SK-N-SH (cell line): ENCODE measurements around the gene AVPI1. TPM values are rescaled to one million over a fixed set of nuclear protein-coding genes. Genes with fewer than 3 reads are reported as not detected.
"Not testable (repeated sequence)": the region's sequence is repeated elsewhere in the genome, so short reads cannot be mapped to it uniquely, and the experiment has no call there.

ENCODE experiments used
- CTCF ChIA-PET: fragments of 300-600, 350-600 bp; formaldehyde crosslinking; extraction: SDS; loops from one replicate; lab custom pipeline; 2021; lab: Yijun Ruan, JAX
- POLR2A ChIA-PET: fragments of 350-600 bp; sonication (Branson Sonifier 250); formaldehyde crosslinking; extraction: SDS; loops from one replicate; lab custom pipeline; 2020; ENCODE audit warnings: antibody characterized with exemption, inconsistent platforms; lab: Yijun Ruan, JAX
- DNase-seq: peaks from one replicate; pipeline ENCODE4 v3.0.0; 2012
- H2AFZ ChIP-seq: fragments of 200-600 bp; sonication (generic); 2 replicates; pipeline ENCODE4 v1.8.1; 2016; ENCODE audit warnings: antibody characterized with exemption, mild to moderate bottlenecking, low read depth
- H3F3A ChIP-seq: fragments of 200-600 bp; sonication (generic); replicated peaks from 2 replicates; pipeline ENCODE3; 2016; ENCODE audit warnings: antibody characterized with exemption, mild to moderate bottlenecking; ENCODE audit not compliant: insufficient read depth
- H3K27ac ChIP-seq, 2 experiments: fragments of 200-500 bp in 1 of 2; fragments of 200-600 bp in 1 of 2; sonication (Bioruptor generic) in 1 of 2; sonication (generic), shearing (Covaris generic) in 1 of 2; 2 replicates each; pipeline versions ENCODE4 v1.5.1 to v1.6.1; 2014 to 2016; ENCODE audit warnings: low read depth in 2 of 2, inconsistent platforms in 1 of 2, low read length in 1 of 2, mild to moderate bottlenecking in 1 of 2, mixed read lengths in 1 of 2
- H3K27me3 ChIP-seq: fragments of 200-600 bp; sonication (generic), shearing (Covaris generic); 2 replicates; pipeline ENCODE4 v1.6.1; 2016; ENCODE audit warnings: mixed run types; ENCODE audit not compliant: insufficient read depth
- H3K36me3 ChIP-seq, 2 experiments: fragments of 200-500 bp in 1 of 2; fragments of 200-600 bp in 1 of 2; sonication (Bioruptor generic) in 1 of 2; sonication (generic) in 1 of 2; replicated peaks in 1 of 2; 2 replicates each; pipeline versions ENCODE3 to v1.5.1; 2014 to 2016; ENCODE audit warnings: low read length in 1 of 2, mild to moderate bottlenecking in 1 of 2; ENCODE audit not compliant: insufficient read depth in 2 of 2, control insufficient read depth in 1 of 2
- H3K4me1 ChIP-seq, 2 experiments: fragments of 200-500 bp in 1 of 2; fragments of 200-600 bp in 1 of 2; sonication (Bioruptor generic) in 1 of 2; sonication (generic), shearing (Covaris generic) in 1 of 2; 2 replicates each; pipeline versions ENCODE4 v1.5.1 to v1.6.1; 2014 to 2016; ENCODE audit warnings: low read depth in 1 of 2, low read length in 1 of 2, mixed run types in 1 of 2; ENCODE audit not compliant: insufficient read depth in 2 of 2, control insufficient read depth in 1 of 2
- H3K4me2 ChIP-seq: fragments of 200-600 bp; sonication (generic), shearing (Covaris generic); 2 replicates; pipeline ENCODE4 v1.6.1; 2017; ENCODE audit warnings: mixed run types
- H3K4me3 ChIP-seq, 2 experiments: fragments of 200-500 bp in 1 of 2; fragments of 200-600 bp in 1 of 2; sonication (Bioruptor generic) in 1 of 2; sonication (generic), shearing (Covaris generic) in 1 of 2; 2 replicates each; pipeline versions ENCODE4 v1.5.1 to v1.8.1; 2014 to 2016; ENCODE audit warnings: low read depth in 2 of 2, inconsistent platforms in 1 of 2, low read length in 1 of 2, mild to moderate bottlenecking in 1 of 2, mixed read lengths in 1 of 2, moderate library complexity in 1 of 2
- H3K79me2 ChIP-seq: fragments of 200-600 bp; sonication (generic); 2 replicates; pipeline ENCODE4 v1.8.1; 2017; ENCODE audit warnings: mild to moderate bottlenecking; ENCODE audit not compliant: insufficient read depth
- H3K9ac ChIP-seq: fragments of 200-600 bp; sonication (generic); 2 replicates; pipeline ENCODE4 v1.6.1; 2017; ENCODE audit warnings: mixed run types
- H3K9me2 ChIP-seq: fragments of 200-600 bp; sonication (generic); 2 replicates; pipeline ENCODE4 v1.6.1; 2017; ENCODE audit warnings: mixed run types
- H3K9me3 ChIP-seq: fragments of 200-600 bp; sonication (generic); 2 replicates; pipeline ENCODE4 v1.6.1; 2017; ENCODE audit warnings: mixed run types, mild to moderate bottlenecking, moderate library complexity
- H4K20me1 ChIP-seq: fragments of 200-600 bp; sonication (generic); 2 replicates; pipeline ENCODE4 v1.6.1; 2017; ENCODE audit warnings: mild to moderate bottlenecking, mixed run types; ENCODE audit not compliant: insufficient read depth
- CTCF ChIP-seq: fragments of 200-600 bp; sonication (generic); IDR thresholded peaks from 2 replicates; pipeline ENCODE4 v1.6.1; 2017; ENCODE audit warnings: antibody characterized with exemption, mild to moderate bottlenecking, moderate library complexity
- FOXJ3 ChIP-seq: sonication (generic); formaldehyde crosslinking; IDR thresholded peaks from 2 replicates; pipeline ENCODE4 v1.5.1; 2020; ENCODE audit warnings: mild to moderate bottlenecking, missing genetic modification reagents
- GABPA ChIP-seq: IDR thresholded peaks from 2 replicates; pipeline ENCODE4 v1.4.0; 2012; ENCODE audit warnings: low read depth, mild to moderate bottlenecking
- POLR2AphosphoS5 ChIP-seq: IDR thresholded peaks from 2 replicates; pipeline ENCODE4 v1.6.1; 2012; ENCODE audit warnings: low read depth, low read length
- SIN3A ChIP-seq: IDR thresholded peaks from 2 replicates; pipeline ENCODE4 v1.6.1; 2012; ENCODE audit warnings: low read depth, mild to moderate bottlenecking, low read length, moderate library complexity, borderline replicate concordance
- TCF12 ChIP-seq: IDR thresholded peaks from 2 replicates; pipeline ENCODE4 v1.4.0; 2012
- USF1 ChIP-seq: IDR thresholded peaks from 2 replicates; pipeline ENCODE4 v1.4.0; 2012; ENCODE audit warnings: low read depth, borderline replicate concordance
- USF2 ChIP-seq: fragments of 150-350 bp; IDR thresholded peaks from 2 replicates; pipeline ENCODE4 v1.6.1; 2017; ENCODE audit warnings: antibody characterized with exemption, low read length, low read depth, borderline replicate concordance
- WGBS: methylation state at CpG from one replicate; pipeline ENCODE4 v1.1.6; 2017; ENCODE audit warnings: low lambda C conversion rate; 5-methylcytosine and 5-hydroxymethylcytosine counted together
- polyA plus RNA-seq, 3 experiments: library from polyadenylated mRNA; depleted of rRNA; stranded (reverse); fragments of >200 nt; gene quantifications; 2 replicates each; pipeline ENCODE4 v1.2.3, GENCODE V29; 2012

Gene AVPI1
- polyA plus RNA-seq, 1 of the 3 experiments (the other 2 are of a cell fraction), result 6.3 TPM

GRCh38 chr10:97651773-97652172, 35.3 kb downstream of the AVPI1 start:
- no peak overlapping the region for H3K4me2 ChIP-seq
- H3K9me3 ChIP-seq, result no peaks in the 10 kb centered on the region
- H4K20me1 ChIP-seq, result no peaks in the 10 kb centered on the region
- CTCF ChIA-PET, result no interaction called here
- no peak overlapping the region for H2AFZ ChIP-seq
- no peaks in the 10 kb centered on the region for H3K9me2 ChIP-seq
- 85% methylated on average over 3 of the region's 3 CpGs for WGBS
- POLR2A ChIA-PET, result no interaction called here
- DNase-seq, result no peak
- 0 out of 4 replicates have a peak overlapping the region, but pooled peaks of 1 of the 2 experiments have one; percentile 5 for H3K27ac ChIP-seq
- TF ChIP-seq USF1 (no peak), CTCF (no peak), FOXJ3 (CRISPR knock-in tag) (no peak), TCF12 (no peak), USF2 (no peak), GABPA (no peak), POLR2AphosphoS5 (no peak)
- no peaks in the 10 kb centered on the region for H3K27me3 ChIP-seq
- no peak overlapping the region for H3K4me3 ChIP-seq
- H3K4me1 ChIP-seq, result peaks cover 4 to 22% of the 10 kb centered on the region in 2 experiments; a peak in 3 of 4 replicates
- H3K36me3 ChIP-seq, result peaks cover 43 to 53% of the 10 kb centered on the region in 2 experiments
- peaks cover 34% of the 10 kb centered on the region for H3F3A ChIP-seq
- peaks cover 48% of the 10 kb centered on the region for H3K79me2 ChIP-seq
- no peak overlapping the region for H3K9ac ChIP-seq

DNA sequence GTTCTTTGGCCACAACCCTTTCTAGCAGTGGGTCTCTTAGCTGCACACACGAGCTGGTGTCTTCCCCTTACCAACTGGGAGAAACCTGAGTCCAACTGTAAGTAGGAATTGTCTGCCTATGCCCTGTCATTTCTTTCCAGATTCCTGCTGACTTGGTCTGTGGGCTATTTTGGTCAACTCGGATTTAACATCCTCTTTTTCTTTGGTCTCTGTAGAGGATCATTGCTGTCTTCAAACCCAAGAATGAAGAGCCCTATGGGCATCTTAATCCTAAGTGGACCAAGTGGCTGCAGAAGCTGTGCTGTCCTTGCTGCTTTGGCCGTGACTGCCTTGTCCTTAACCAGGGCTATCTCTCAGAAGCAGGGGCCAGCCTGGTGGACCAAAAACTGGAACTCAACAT, 36.3 kb downstream of the AVPI1 start:
- Histone ChIP-seq H4K20me1 (no peaks in the 10 kb centered on the region), H3K4me3 (no peak overlapping the region), H2AFZ (no peak overlapping the region), H3K9me3 (no peaks in the 10 kb centered on the region), H3F3A (peaks cover 34% of the 10 kb centered on the region), H3K27ac (peak overlapping the region; percentile 29 to 95; a peak in 2 of 4 replicates), H3K79me2 (peaks cover 56% of the 10 kb centered on the region), H3K36me3 (peaks cover 38 to 51% of the 10 kb centered on the region in 2 experiments), H3K9me2 (no peaks in the 10 kb centered on the region), H3K4me1 (peaks cover 4 to 22% of the 10 kb centered on the region in 2 experiments; a peak in 3 of 4 replicates), H3K9ac (no peak overlapping the region), H3K4me2 (no peak overlapping the region), H3K27me3 (no peaks in the 10 kb centered on the region)
- CTCF ChIA-PET, result interaction anchor here (1.0 kb wide), 1 partner anchor 26 kb away, joined by 3 read pairs; no protein-coding TSS in a partner anchor
- whole genome bisulfite sequencing, result 91% methylated on average over 3 of the region's 3 CpGs
- POLR2A ChIA-PET, result no interaction called here
- TF ChIP-seq SIN3A, result no peak
- DNase-seq, result no peak

- H3K9me2 ChIP-seq, H3K9me3 ChIP-seq, DNase-seq, H2AFZ ChIP-seq, POLR2A ChIA-PET, H4K20me1 ChIP-seq, H3K27me3 ChIP-seq: not testable (repeated sequence)
- WGBS, result 48% methylated on average over 4 of the region's 4 CpGs
- H3F3A ChIP-seq, result peaks cover 38% of the 10 kb centered on the region
- H3K79me2 ChIP-seq, result peaks cover 64% of the 10 kb centered on the region
- peaks cover 42 to 51% of the 10 kb centered on the region in 2 experiments for H3K36me3 ChIP-seq
- peaks cover 4 to 22% of the 10 kb centered on the region in 2 experiments; a peak in 3 of 4 replicates for H3K4me1 ChIP-seq
- H3K4me2 ChIP-seq, result peak overlapping the region; percentile 66
- H3K27ac ChIP-seq, result peak overlapping the region; percentile 81 to 95; a peak in 3 of 4 replicates
- CTCF ChIA-PET, result interaction anchor here (1.1 kb wide), 1 partner anchor 91 kb away, joined by 3 read pairs; no protein-coding TSS in a partner anchor
- H3K9ac ChIP-seq, result peak overlapping the region; percentile 48; the same call in 1 of the 2 replicates
- peak overlapping the region in 1 of 2 experiments; percentile 15; a peak in 1 of 4 replicates for H3K4me3 ChIP-seq
Observed at GRCh38 chr10:97649405-97649750, 37.7 kb downstream of the AVPI1 start.
